Inferior parietal cortex (tissue), 1 donor: ENCODE measurements around the gene ARHGEF1.

Experiments
- DNase-seq: peaks from one replicate; pipeline ENCODE4 v3.0.0-alpha.2; 2016; ENCODE audit errors: extremely low spot score

Gene ARHGEF1

DNA sequence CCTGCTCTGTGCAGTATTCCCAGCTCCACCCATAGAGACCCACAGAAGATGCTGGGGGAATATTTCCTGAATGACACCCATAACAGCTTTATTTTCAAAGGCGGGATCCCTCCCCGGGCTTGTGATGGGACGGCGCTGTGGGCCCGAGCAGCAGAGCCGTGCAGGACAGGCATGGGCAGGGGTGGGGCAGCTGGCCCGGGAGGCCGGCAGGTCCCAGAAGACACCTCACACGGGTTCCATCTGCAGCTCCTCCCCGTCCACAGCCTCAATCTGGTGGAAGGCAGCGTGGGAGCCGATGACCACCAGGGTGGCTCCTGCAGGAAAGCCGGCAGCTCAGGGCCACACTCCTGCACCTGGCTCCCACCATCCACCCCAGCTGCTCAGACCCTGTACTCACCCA, 73.6 kb downstream of the ARHGEF1 start:
- DNase-seq: no peak
